Mesothelial cell of epicardium (in vitro differentiated cells): ENCODE data around the gene STAG2. TPM values are rescaled to one million over a fixed set of nuclear protein-coding genes. Genes with fewer than 3 reads are reported as not detected.
A peak's percentile ranks its signal among the peaks of the same experiment; 100 is the strongest.

Source experiments
- DNase-seq, 2 experiments: peaks; one replicate each; pipeline ENCODE4 v3.0.0; 2021; ENCODE audit warnings: low spot score in 2 of 2; ENCODE audit not compliant: unreplicated experiment in 2 of 2
- H3K27ac Mint-ChIP-seq: 2 replicates; pipeline ENCODE4 v1.8.0; 2021; ENCODE audit warnings: mixed read lengths
- H3K27me3 Mint-ChIP-seq: 2 replicates; pipeline ENCODE4 v1.8.0; 2021; ENCODE audit warnings: low read depth, mixed read lengths
- H3K36me3 Mint-ChIP-seq: 2 replicates; pipeline ENCODE4 v1.8.0; 2021; ENCODE audit warnings: mixed read lengths
- H3K4me1 Mint-ChIP-seq: 2 replicates; pipeline ENCODE4 v1.8.0; 2021; ENCODE audit warnings: mixed read lengths
- H3K4me3 Mint-ChIP-seq: 2 replicates; pipeline ENCODE4 v1.8.0; 2021; ENCODE audit warnings: mild to moderate bottlenecking, moderate library complexity, mixed read lengths
- H3K9me3 Mint-ChIP-seq: 2 replicates; pipeline ENCODE4 v1.8.0; 2021; ENCODE audit warnings: mixed read lengths
- total RNA-seq: library from RNA; stranded (reverse); gene quantifications from 3 replicates; pipeline ENCODE4 v1.2.1, GENCODE V29; 2021
- TF ChIP-seq, protein P1 (sequence below): fragments of 200-600 bp; sonication (generic); IDR thresholded peaks from one replicate; pipeline ENCODE4 v1.5.0; 2021; ENCODE audit warnings: antibody characterized with exemption; ENCODE audit not compliant: unreplicated experiment

STAG2 gene
- total RNA-seq, 1 donor from 2014 or later: 57.7 TPM

DNA sequence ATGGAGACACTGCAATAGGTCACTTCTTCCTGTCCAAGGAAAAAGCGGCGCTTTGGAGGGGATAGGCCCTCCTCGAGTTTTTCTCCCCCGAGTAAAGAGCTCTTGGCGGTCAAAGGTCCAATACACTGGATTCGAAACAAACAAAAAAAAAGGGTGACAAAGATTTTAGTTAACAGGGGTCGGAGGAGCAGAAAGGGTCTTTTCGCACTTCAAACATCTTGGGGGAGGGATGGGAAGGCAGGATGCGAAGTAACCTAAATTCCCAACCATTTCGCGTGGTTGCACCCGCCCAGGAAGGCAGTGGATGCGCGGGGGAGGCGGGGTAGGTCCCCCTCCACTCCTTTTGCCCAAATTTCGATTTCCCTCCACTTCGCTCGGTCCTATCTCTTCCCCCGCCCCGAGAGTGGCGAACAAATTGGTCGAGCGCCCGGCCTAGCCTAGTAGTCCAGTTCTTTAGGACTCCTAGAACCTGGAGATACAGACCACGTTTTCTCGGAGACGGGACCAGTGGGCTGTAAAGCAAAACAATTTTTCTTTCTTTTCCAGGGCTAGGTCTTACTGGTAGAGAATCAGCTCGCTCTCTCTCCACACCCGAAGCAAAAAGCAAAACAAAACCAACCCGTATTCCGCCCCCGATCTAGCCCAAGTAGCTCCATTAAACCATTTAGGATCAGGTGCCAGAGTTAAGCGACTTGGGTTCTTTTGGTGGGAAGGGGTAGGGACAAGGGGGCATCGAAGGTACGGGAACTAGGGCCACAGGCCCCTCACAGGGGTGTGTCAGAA, 2.0 kb upstream of the STAG2 start:
- TF ChIP-seq, protein P1, sequence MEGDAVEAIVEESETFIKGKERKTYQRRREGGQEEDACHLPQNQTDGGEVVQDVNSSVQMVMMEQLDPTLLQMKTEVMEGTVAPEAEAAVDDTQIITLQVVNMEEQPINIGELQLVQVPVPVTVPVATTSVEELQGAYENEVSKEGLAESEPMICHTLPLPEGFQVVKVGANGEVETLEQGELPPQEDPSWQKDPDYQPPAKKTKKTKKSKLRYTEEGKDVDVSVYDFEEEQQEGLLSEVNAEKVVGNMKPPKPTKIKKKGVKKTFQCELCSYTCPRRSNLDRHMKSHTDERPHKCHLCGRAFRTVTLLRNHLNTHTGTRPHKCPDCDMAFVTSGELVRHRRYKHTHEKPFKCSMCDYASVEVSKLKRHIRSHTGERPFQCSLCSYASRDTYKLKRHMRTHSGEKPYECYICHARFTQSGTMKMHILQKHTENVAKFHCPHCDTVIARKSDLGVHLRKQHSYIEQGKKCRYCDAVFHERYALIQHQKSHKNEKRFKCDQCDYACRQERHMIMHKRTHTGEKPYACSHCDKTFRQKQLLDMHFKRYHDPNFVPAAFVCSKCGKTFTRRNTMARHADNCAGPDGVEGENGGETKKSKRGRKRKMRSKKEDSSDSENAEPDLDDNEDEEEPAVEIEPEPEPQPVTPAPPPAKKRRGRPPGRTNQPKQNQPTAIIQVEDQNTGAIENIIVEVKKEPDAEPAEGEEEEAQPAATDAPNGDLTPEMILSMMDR: no peak
- Mint-ChIP-seq H3K27me3 (no peaks in the 10 kb centered on the region), H3K4me1 (peaks cover 13% of the 10 kb centered on the region), H3K4me3 (peak overlapping the region; percentile 92), H3K36me3 (no peaks in the 10 kb centered on the region), H3K27ac (peak overlapping the region; percentile 99), H3K9me3 (peaks cover 3% of the 10 kb centered on the region)
- DNase-seq: peak in 1 of 2 experiments; percentile 38

DNA sequence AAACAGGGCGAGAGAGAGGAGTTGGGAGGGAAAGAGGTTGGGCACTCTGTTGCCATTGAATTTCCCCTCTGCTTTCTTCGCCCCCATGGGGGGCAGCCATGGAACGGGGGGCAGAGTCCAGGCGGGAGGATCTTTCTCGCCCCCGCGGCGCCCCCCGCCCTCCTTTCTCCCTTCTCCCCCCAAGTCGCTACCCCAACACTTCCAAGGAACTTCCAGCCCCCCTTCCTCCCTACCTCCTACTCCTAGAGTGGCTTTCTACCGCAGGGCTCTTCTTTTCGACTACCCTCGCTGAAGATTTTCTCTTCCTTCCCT, 594 bp upstream of the STAG2 start:
- Mint-ChIP-seq H3K36me3 (no peaks in the 10 kb centered on the region), H3K27me3 (no peaks in the 10 kb centered on the region), H3K4me3 (peak overlapping the region; percentile 92), H3K27ac (peak overlapping the region; percentile 99), H3K9me3 (peaks cover 5% of the 10 kb centered on the region), H3K4me1 (peaks cover 21% of the 10 kb centered on the region)
- TF ChIP-seq, protein P1: no peak
- DNase-seq: no peak

DNA sequence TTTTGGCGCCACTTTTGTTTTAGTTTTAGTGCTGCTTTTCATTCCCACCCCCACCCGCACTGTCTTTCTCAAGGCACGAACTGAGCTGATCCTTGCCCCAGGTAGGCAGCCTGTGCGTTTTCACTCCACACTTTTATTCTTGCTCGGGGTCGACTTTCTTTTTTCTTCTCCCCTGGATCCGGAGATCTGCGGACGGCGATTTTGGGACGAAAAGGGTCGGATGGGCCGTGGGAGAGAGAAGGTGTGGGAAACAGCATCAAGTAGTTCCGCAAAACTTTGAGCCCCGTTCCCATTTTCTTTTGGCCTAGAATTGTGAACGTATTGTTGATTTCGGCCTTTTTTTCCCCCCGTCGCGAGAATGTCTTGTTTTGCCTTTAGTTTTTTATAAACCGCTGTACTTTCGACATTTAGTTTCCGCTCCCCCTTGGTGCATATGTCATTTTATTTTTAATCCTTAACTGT, 531 bp downstream of the STAG2 start:
- H3K4me1 Mint-ChIP-seq: peaks cover 24% of the 10 kb centered on the region
- no peaks in the 10 kb centered on the region for H3K27me3 Mint-ChIP-seq
- peak overlapping the region; percentile 99 for H3K27ac Mint-ChIP-seq
- DNase-seq: no peak
- H3K9me3 Mint-ChIP-seq: peaks cover 11% of the 10 kb centered on the region
- peak overlapping the region; percentile 92 for H3K4me3 Mint-ChIP-seq
- peaks cover 3% of the 10 kb centered on the region for H3K36me3 Mint-ChIP-seq
- TF ChIP-seq, protein P1: no peak

DNA sequence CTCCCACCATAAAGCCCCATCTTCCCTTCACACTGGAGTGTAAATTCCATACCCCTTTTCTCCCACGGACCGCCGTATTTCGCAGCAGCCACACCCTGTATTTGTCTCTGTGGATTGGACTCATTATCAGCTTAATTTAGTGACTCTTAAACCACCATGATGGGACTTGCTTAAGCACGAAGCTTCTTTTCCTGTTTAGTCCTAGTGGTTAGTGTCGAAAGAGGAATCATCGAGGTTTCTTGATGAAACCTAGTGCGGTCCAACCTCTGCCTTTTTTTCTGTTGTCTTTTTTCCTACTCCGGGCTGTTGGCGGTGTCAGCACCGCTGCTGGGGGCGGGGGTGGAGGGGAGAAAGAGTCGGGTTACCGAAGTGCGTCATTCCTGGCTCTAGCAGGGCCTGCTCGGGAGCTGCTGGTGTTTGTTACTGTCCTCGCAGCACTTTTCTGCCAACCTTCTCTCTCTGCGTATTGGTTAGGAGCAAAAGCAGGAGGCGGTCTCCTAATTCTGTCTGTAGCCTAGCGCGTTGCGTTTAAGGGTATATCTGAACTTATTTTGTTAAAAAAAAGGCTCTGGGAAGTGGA, 1.4 kb downstream of the STAG2 start:
- Mint-ChIP-seq H3K27ac (peak overlapping the region; percentile 99), H3K9me3 (peaks cover 11% of the 10 kb centered on the region), H3K4me1 (peaks cover 24% of the 10 kb centered on the region), H3K27me3 (no peaks in the 10 kb centered on the region), H3K36me3 (peaks cover 3% of the 10 kb centered on the region), H3K4me3 (peak overlapping the region; percentile 92)
- DNase-seq: peak; percentile 70 to 75
- TF ChIP-seq, protein P1: no peak

DNA sequence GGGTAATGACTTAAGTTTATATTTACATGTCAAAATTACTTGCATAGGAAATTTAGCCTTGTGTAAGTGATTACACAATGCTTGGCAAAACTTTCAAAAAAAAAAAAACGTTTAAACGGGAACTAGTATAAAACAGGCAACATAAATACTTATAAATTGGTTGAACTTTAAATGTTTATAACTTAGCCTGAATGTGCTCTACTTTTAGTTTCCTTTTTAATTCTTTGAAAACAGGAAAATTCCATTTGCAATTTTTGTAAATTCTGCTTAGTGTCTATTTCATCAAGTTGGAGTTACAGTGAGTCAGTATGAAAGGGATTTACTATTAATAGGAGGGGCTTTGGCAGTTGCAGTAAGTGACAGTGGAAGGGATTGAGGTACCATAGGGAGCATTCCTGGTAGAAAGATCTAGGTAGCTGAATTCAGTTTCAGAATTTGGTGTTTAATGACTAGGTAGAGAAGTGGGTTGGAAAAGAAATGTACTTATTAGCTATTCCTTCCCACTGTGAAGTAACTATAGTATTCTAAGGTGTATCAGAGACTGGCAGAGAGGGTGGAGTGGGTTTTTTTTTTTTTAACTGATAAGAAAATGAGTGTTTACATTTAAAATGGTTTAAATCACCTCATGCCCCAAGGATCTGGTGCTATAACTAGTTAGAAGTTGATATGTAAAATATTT, 2.8 kb downstream of the STAG2 start:
- peak overlapping the region; percentile 99 for H3K27ac Mint-ChIP-seq
- TF ChIP-seq, protein P1: no peak
- no peaks in the 10 kb centered on the region for H3K27me3 Mint-ChIP-seq
- DNase-seq: no peak
- peaks cover 3% of the 10 kb centered on the region for H3K36me3 Mint-ChIP-seq
- peaks cover 21% of the 10 kb centered on the region for H3K4me1 Mint-ChIP-seq
- H3K4me3 Mint-ChIP-seq: peak overlapping the region; percentile 92
- H3K9me3 Mint-ChIP-seq: peaks cover 11% of the 10 kb centered on the region
